ENCODE measurements around the gene ASPRV1.
"Not testable (repeated sequence)": the region's sequence is repeated elsewhere in the genome, so short reads cannot be mapped to it uniquely, and the experiment has no call there.

- TF ChIP-seq POLR2A, CTCF (IDR thresholded peaks at IDR 0.05): not testable (repeated sequence)
Observed at GRCh38 chr2:69950671-69951070, 10.8 kb downstream of the ASPRV1 start.
